GM19372 (cell line): ENCODE results near the gene RIPPLY2.
"Not testable (repeated sequence)": the region's sequence is repeated elsewhere in the genome, so short reads cannot be mapped to it uniquely, and the experiment has no call there.

Source experiments
- ATAC-seq: cut with Tn5 transposase; IDR thresholded peaks from one replicate; pipeline ENCODE4 v1.9.1; 2021; ENCODE audit warnings: mild to moderate bottlenecking, low read depth, moderate library complexity; ENCODE audit not compliant: unreplicated experiment

RIPPLY2 gene

GRCh38 chr6:83893024-83893423 lies 39.9 kb downstream of the RIPPLY2 start:
- ATAC-seq = no peak

DNA sequence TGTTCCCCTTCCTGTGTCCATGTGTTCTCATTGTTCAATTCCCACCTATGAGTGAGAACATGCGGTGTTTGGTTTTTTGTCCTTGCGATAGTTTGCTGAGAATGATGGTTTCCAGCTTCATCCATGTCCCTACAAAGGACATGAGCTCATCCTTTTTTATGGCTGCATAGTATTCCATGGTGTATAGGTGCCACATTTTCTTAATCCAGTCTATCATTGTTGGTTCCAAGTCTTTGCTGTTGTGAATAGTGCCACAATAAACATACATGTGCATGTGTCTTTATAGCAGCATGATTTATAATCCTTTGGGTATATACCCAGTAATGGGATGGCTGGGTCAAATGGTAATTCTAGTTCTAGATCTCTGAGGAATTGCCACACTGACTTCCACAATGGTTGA lies 43.9 kb downstream of the RIPPLY2 start:
- not testable (repeated sequence) for ATAC-seq

GRCh38 chr6:83901624-83902023 lies 48.5 kb downstream of the RIPPLY2 start:
- no peak for ATAC-seq

DNA sequence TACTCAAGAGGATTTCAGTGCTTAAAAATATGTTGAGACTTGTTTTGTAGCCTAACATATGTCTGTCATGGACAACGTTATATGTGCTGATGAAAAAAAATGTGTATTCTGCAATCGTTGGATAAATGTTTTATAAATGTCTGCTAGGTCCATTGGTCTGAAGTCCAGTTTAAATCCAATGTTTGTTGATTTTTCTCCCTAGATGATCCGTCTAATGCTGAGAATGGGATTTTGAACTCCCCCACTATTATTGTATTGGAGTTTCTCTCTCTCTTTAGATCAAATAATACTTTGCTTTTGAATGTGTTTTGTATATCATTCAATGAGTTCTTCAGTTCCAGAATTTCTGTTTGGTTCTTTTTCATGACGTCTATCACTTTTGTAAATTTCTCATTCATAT lies 51.2 kb downstream of the RIPPLY2 start:
- no peak for ATAC-seq

DNA sequence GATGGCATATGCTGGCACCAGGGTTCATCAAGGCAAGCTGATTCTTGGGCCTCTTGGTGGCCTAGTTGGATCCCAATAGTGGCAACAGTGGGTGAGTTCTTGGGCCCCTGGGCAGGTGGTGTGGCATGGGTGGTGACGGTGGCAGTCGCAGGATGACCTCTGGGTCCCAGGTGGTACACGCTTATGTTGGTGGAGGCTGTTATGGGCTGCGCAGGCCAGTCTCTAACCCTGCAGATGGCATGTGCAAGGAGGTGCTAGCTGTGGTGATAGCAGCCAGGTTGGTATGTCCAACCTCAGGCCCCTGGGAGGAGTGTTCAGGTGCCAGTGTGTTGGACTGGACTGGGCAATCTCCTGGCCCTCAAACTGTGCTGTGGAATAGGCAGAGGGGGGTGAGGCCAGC lies 52.5 kb downstream of the RIPPLY2 start:
- no peak for ATAC-seq
